GM18907 (cell line): ENCODE results near the gene RBFOX1.

Source experiments
- ATAC-seq: cut with Tn5 transposase; IDR thresholded peaks from one replicate; pipeline ENCODE4 v1.9.1; 2021; ENCODE audit warnings: mild to moderate bottlenecking, moderate library complexity; ENCODE audit not compliant: unreplicated experiment

Gene RBFOX1

GRCh38 chr16:7372095-7372494, 39.5 kb downstream of the RBFOX1 start:
- ATAC-seq: no peak

GRCh38 chr16:7373776-7374175, 41.1 kb downstream of the RBFOX1 start:
- no peak for ATAC-seq

GRCh38 chr16:7374614-7375174, 42.0 kb downstream of the RBFOX1 start:
- no peak for ATAC-seq

GRCh38 chr16:7376227-7376626, 43.6 kb downstream of the RBFOX1 start:
- no peak for ATAC-seq

GRCh38 chr16:7377231-7377630, 44.6 kb downstream of the RBFOX1 start:
- ATAC-seq: no peak

GRCh38 chr16:7378024-7378695, 45.5 kb downstream of the RBFOX1 start:
- no peak for ATAC-seq

GRCh38 chr16:7380441-7380840, 47.8 kb downstream of the RBFOX1 start:
- ATAC-seq: no peak

GRCh38 chr16:7380911-7381310, 48.3 kb downstream of the RBFOX1 start:
- ATAC-seq: no peak

- ATAC-seq: no peak
These were observed 49.0 kb downstream of the RBFOX1 start for GRCh38 chr16:7381671-7382070.

GRCh38 chr16:7382521-7382920, 49.9 kb downstream of the RBFOX1 start:
- no peak for ATAC-seq

- ATAC-seq: no peak
These were observed 58.3 kb downstream of the RBFOX1 start for GRCh38 chr16:7390974-7391373.

GRCh38 chr16:7391694-7392093, 59.0 kb downstream of the RBFOX1 start:
- ATAC-seq: no peak

GRCh38 chr16:7392206-7392605, 59.6 kb downstream of the RBFOX1 start:
- no peak for ATAC-seq

GRCh38 chr16:7393680-7394079, 61.0 kb downstream of the RBFOX1 start:
- ATAC-seq: no peak

GRCh38 chr16:7394720-7395336, 62.2 kb downstream of the RBFOX1 start:
- ATAC-seq: no peak

- no peak for ATAC-seq
These were observed 65.3 kb downstream of the RBFOX1 start for GRCh38 chr16:7397901-7398300.

GRCh38 chr16:7398536-7398935, 65.9 kb downstream of the RBFOX1 start:
- ATAC-seq: no peak

GRCh38 chr16:7399296-7399695, 66.7 kb downstream of the RBFOX1 start:
- no peak for ATAC-seq

- no peak for ATAC-seq
These were observed 67.7 kb downstream of the RBFOX1 start for GRCh38 chr16:7400117-7400890.

GRCh38 chr16:7404217-7404616, 71.6 kb downstream of the RBFOX1 start:
- ATAC-seq: no peak

- ATAC-seq: no peak
These were observed 72.5 kb downstream of the RBFOX1 start for GRCh38 chr16:7405166-7405565.
